ENCODE results near the gene AVPR2.

AVPR2 gene

GRCh38 chrX:153927922-153928760 lies 23.7 kb downstream of the AVPR2 start:
- peak; percentile 73 for ATAC-seq
- H3K27ac Mint-ChIP-seq = peak overlapping the region; percentile 96 to 99
- H3K27me3 Mint-ChIP-seq = no peaks in the 10 kb centered on the region
- peak overlapping the region; percentile 86 to 91 for H3K4me3 Mint-ChIP-seq
- H3K4me1 Mint-ChIP-seq = peaks cover 62% of the 10 kb centered on the region
- DNase-seq = peak; percentile 91 to 96
- H3K9me3 Mint-ChIP-seq = no peaks in the 10 kb centered on the region

DNA sequence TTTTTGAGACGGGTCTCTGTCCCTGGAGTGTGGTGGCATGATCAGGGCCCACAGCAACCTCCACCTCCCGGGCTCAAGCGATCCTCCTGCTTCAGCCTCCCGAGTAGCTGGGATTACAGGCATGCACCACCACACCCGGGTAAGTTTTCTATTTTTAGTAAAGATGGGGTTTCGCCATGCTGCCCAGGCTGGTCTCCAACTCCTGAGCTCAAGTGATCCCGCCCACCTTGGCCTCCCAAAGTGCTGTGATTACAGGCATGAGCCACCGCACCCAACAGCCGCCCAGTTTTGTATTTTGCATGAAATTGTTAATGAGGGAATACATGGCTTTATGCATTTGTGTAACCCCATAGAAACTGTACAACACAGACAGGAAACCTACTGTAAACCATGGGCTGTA lies 24.4 kb downstream of the AVPR2 start:
- no peaks in the 10 kb centered on the region for H3K9me3 Mint-ChIP-seq
- peak overlapping the region; percentile 42 to 57 for H3K27ac Mint-ChIP-seq
- DNase-seq = no peak
- peak overlapping the region; percentile 44 to 91 for H3K4me3 Mint-ChIP-seq
- peaks cover 58% of the 10 kb centered on the region for H3K4me1 Mint-ChIP-seq
- H3K27me3 Mint-ChIP-seq = no peaks in the 10 kb centered on the region
- no peak for ATAC-seq

GRCh38 chrX:153929576-153929975 lies 25.1 kb downstream of the AVPR2 start:
- H3K4me3 Mint-ChIP-seq = peak overlapping the region; percentile 26 to 91
- H3K27me3 Mint-ChIP-seq = no peaks in the 10 kb centered on the region
- no peak for DNase-seq
- peaks cover 54% of the 10 kb centered on the region for H3K4me1 Mint-ChIP-seq
- no peaks in the 10 kb centered on the region for H3K9me3 Mint-ChIP-seq
- no peak for ATAC-seq
- peak overlapping the region in 1 of 2 donors; percentile 19 for H3K27ac Mint-ChIP-seq

- no peaks in the 10 kb centered on the region for H3K9me3 Mint-ChIP-seq
- no peaks in the 10 kb centered on the region for H3K27me3 Mint-ChIP-seq
- no peak for ATAC-seq
- H3K4me3 Mint-ChIP-seq = peak overlapping the region in 1 of 2 donors; percentile 26
- peaks cover 52% of the 10 kb centered on the region for H3K4me1 Mint-ChIP-seq
- no peak overlapping the region for H3K27ac Mint-ChIP-seq
- no peak for DNase-seq
These were observed 25.8 kb downstream of the AVPR2 start for GRCh38 chrX:153930011-153930910.

- peaks cover 57% of the 10 kb centered on the region for H3K4me1 Mint-ChIP-seq
- no peaks in the 10 kb centered on the region for H3K9me3 Mint-ChIP-seq
- ATAC-seq (no peak), DNase-seq (no peak)
- H3K27ac Mint-ChIP-seq = peak overlapping the region in 1 of 2 donors; percentile 94
- H3K4me3 Mint-ChIP-seq = no peak overlapping the region
- H3K27me3 Mint-ChIP-seq = no peaks in the 10 kb centered on the region
These were observed 26.7 kb downstream of the AVPR2 start for GRCh38 chrX:153931151-153931550.

GRCh38 chrX:153931748-153932147 lies 27.3 kb downstream of the AVPR2 start:
- ATAC-seq (no peak), DNase-seq (no peak)
- Mint-ChIP-seq H3K4me1 (peaks cover 62% of the 10 kb centered on the region), H3K9me3 (no peaks in the 10 kb centered on the region), H3K27me3 (no peaks in the 10 kb centered on the region), H3K27ac (no peak overlapping the region), H3K4me3 (no peak overlapping the region)

DNA sequence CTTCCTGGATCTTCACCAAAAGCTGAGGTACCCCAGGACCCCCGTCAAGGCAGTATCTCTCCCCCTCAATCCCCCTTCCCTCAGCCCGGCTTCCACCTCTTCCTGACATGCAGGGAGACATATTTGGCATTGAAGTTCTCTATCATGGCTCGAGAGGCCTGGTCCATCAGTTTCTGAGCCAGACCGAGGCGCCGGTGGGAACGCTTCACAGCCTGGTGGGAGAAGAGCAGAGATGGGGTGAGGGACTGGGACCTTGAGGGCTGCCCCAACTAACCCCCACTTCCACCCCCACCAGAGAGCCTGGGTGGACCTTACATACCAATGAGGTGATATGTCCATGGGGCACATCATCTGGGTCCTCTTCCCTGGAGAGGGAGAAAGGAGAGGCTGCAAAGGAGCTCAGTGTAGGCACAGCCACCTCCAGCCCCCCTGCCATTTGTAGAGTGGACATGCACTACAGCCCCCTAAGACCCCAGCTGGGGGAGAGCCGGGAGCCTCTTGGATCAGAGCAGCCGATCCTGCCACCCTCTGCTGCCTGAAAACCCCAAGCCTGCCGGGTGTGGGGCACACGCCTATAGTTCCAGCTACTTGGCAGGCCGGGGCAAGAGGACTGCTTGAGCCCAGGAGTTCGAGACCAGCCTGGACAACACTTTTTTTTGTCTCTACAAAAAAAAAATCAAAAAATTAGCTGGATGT lies 27.9 kb downstream of the AVPR2 start:
- DNase-seq (no peak), ATAC-seq (no peak)
- Mint-ChIP-seq H3K4me1 (peaks cover 63% of the 10 kb centered on the region), H3K27ac (no peak overlapping the region), H3K9me3 (no peaks in the 10 kb centered on the region), H3K27me3 (no peaks in the 10 kb centered on the region), H3K4me3 (no peak overlapping the region)

DNA sequence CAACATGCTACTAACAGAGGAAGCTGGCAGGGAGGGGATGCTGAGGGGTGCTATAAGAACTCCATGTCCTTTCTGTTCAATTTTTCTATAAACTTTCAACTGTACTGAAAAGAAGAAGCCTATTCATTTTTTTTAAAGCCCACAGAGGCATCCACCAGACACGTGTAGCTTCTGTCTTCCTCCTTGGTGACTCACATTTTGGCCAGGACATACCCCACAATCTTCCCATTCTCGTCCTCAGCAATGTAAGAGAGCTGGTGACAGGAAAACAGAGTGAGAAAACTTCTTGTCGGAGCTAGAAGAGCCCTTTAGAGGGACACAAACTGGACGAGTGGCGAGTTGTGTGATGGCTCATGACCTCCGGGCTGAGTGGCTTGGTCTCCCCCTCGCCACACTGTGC lies 29.3 kb downstream of the AVPR2 start:
- Mint-ChIP-seq H3K27ac (peak overlapping the region in 1 of 2 donors; percentile 54), H3K27me3 (no peaks in the 10 kb centered on the region)
- no peak for DNase-seq

GRCh38 chrX:153934148-153934761 lies 29.8 kb downstream of the AVPR2 start:
- ATAC-seq (peak; percentile 39), DNase-seq (no peak)
- Mint-ChIP-seq H3K27ac (peak overlapping the region; percentile 42 to 69), H3K4me1 (peaks cover 62% of the 10 kb centered on the region), H3K9me3 (no peaks in the 10 kb centered on the region), H3K4me3 (peak overlapping the region; percentile 84 to 87), H3K27me3 (no peaks in the 10 kb centered on the region)

More for the DNA sequence above, 29.3 kb downstream of the AVPR2 start:
- Mint-ChIP-seq H3K4me3 (peak overlapping the region; percentile 84 to 87), H3K4me1 (peaks cover 66% of the 10 kb centered on the region), H3K9me3 (no peaks in the 10 kb centered on the region)
- no peak for ATAC-seq

GRCh38 chrX:153934762-153935325 lies 30.4 kb downstream of the AVPR2 start, which contains the start of gene NAA10:
Gene NAA10 (minus strand): TSS chrX:153935037. CDS start chrX:153934904, 133 bp downstream.
- Mint-ChIP-seq H3K4me3 (peak within 1 kb of the TSS; percentile 84 to 87), H3K4me1 (peaks cover 62% of the 10 kb centered on the region), H3K27me3 (no peaks in the 10 kb centered on the region), H3K27ac (peak within 1 kb of the TSS; percentile 42 to 69), H3K9me3 (no peaks in the 10 kb centered on the region)
- peak; percentile 54 to 55 for DNase-seq
- ATAC-seq = peak; percentile 82

DNA sequence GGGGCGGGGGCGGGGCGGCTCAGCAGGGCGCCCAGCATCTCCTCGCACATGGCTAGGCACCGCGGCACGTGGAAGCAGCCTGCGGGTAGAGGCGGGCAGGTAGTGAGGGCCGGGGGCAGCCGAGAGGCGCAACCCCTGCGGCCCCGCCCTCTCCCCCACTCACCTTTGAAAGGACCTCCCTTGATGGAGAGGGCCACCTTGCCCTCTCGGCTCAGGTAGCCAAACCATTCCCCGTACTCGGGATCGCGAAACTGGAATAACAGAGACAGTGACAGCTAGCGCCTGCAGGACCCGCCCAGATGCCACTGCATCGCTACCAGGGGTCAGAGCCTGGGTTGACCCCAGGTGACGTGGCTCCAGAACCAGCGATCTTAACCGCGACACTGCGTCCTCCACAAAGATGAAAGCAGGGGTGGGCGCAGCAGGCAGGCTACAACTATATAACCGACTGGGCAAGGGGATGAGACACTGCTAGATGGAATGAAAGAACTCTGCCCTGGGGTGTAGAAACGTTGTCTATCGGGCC lies 30.9 kb downstream of the AVPR2 start:
- ATAC-seq (no peak), DNase-seq (peak in 1 of 2 donors; percentile 28)
- H3K4me1 Mint-ChIP-seq = peaks cover 59% of the 10 kb centered on the region
- no peak overlapping the region for H3K27ac Mint-ChIP-seq
- peak overlapping the region; percentile 57 to 72 for H3K4me3 Mint-ChIP-seq
- no peaks in the 10 kb centered on the region for H3K27me3 Mint-ChIP-seq
- no peaks in the 10 kb centered on the region for H3K9me3 Mint-ChIP-seq

DNA sequence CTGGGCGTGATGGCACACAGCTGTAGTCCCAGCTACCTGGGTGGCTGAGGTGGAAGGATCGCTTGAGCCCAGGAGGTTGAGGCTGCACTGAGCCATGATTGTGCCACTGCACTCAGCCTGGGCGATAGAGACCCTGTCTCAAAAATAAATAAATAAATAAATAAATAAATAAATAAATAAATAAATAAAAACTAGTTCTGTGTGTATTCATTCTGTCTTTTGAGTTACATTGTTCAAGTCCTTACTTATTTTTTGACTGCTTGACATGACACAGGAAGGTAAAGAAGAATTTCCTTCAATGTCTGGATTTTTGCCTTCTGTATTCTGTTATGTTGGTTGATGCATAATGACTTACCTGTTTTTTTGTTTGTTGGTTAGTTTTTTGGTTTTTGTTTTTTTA lies 32.6 kb downstream of the AVPR2 start:
- no peak overlapping the region for H3K27ac Mint-ChIP-seq
- no peaks in the 10 kb centered on the region for H3K9me3 Mint-ChIP-seq
- no peak overlapping the region for H3K4me3 Mint-ChIP-seq
- peaks cover 52% of the 10 kb centered on the region for H3K4me1 Mint-ChIP-seq
- no peak for DNase-seq
- no peak for ATAC-seq
- no peaks in the 10 kb centered on the region for H3K27me3 Mint-ChIP-seq

- Mint-ChIP-seq H3K4me3 (peak overlapping the region; percentile 4 to 5), H3K4me1 (peaks cover 47% of the 10 kb centered on the region), H3K27ac (peak overlapping the region in 1 of 2 donors; percentile 83), H3K9me3 (no peaks in the 10 kb centered on the region), H3K27me3 (no peaks in the 10 kb centered on the region)
- ATAC-seq = peak; percentile 37
- peak in 1 of 2 donors; percentile 29 for DNase-seq
These were observed 33.8 kb downstream of the AVPR2 start for GRCh38 chrX:153938226-153938786.

- H3K27ac Mint-ChIP-seq = no peak overlapping the region
These were observed 35.1 kb downstream of the AVPR2 start for GRCh38 chrX:153939573-153939972.

More at GRCh38 chrX:153939573-153939972, 35.1 kb downstream of the AVPR2 start:
- ATAC-seq = no peak
- H3K27me3 Mint-ChIP-seq = no peaks in the 10 kb centered on the region
- H3K4me3 Mint-ChIP-seq = peak overlapping the region; percentile 18 to 26
- H3K4me1 Mint-ChIP-seq = peaks cover 54% of the 10 kb centered on the region
- H3K9me3 Mint-ChIP-seq = no peaks in the 10 kb centered on the region
- DNase-seq = no peak
